GM12872 (cell line): ENCODE results near the gene AUH.

Source experiments
- TF ChIP-seq, protein P1 (sequence below): IDR thresholded peaks from 3 replicates; pipeline ENCODE4 v1.5.1; 2011; ENCODE audit warnings: low read depth, mild to moderate bottlenecking, low read length, moderate library complexity; ENCODE audit not compliant: insufficient read depth

Gene AUH

DNA sequence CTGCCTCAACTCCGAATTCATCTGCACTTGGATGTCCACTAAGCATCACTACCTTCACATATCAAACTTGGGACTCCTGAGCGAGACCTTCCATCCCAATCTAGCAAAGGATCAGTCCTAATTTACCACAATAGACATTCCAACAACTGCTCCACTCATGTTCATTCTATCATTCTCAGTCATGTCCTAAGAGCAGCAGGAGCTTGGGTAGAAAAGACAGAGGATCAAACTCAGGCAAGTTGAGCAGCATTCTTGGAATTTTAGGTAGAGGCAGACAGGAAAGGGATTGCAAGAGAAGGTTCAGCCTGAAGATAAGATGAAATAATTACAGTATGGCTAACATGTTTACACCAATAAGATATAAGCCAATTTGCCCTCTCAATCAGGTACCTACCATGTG lies 51.7 kb downstream of the AUH start:
- TF ChIP-seq, protein P1, sequence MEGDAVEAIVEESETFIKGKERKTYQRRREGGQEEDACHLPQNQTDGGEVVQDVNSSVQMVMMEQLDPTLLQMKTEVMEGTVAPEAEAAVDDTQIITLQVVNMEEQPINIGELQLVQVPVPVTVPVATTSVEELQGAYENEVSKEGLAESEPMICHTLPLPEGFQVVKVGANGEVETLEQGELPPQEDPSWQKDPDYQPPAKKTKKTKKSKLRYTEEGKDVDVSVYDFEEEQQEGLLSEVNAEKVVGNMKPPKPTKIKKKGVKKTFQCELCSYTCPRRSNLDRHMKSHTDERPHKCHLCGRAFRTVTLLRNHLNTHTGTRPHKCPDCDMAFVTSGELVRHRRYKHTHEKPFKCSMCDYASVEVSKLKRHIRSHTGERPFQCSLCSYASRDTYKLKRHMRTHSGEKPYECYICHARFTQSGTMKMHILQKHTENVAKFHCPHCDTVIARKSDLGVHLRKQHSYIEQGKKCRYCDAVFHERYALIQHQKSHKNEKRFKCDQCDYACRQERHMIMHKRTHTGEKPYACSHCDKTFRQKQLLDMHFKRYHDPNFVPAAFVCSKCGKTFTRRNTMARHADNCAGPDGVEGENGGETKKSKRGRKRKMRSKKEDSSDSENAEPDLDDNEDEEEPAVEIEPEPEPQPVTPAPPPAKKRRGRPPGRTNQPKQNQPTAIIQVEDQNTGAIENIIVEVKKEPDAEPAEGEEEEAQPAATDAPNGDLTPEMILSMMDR = no peak

- TF ChIP-seq, protein P1 = no peak
Measured at GRCh38 chr9:91308191-91308590, 53.5 kb downstream of the AUH start.

GRCh38 chr9:91307279-91307678 lies 54.4 kb downstream of the AUH start:
- TF ChIP-seq, protein P1 = no peak

GRCh38 chr9:91306296-91306630 lies 55.5 kb downstream of the AUH start:
- TF ChIP-seq, protein P1 = no peak

DNA sequence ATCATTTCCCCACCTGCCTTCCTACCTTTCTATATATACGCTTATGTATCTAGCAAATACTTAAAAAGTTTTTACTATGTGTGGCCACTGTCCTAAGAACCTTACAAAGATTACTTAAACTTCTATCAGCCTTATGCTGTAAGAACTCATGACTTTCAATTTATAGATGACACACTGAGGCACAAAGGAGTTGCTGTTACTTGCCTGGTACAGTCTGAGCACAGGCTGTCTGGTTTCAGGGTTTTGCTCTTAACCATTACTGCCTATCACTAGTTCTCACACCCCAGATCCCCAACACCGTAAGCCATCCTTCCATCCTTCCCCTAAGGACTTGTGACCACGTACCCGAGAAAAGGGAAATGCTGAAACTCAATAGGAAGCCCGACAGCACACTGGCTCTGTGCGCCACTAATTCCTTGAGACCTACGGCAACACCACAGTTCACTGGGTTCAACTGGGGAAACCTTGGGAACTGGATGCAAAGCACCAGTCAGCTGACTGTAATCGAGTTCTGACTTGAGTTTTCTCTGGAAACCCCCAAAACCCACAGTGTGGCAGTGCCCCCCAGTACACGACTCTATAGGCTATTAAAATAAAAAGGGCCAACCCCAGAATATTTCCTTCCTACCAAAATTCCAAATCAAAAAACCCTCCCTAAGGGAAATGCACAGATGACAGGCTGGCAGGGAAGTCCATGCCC lies 56.0 kb downstream of the AUH start:
- TF ChIP-seq, protein P1 = no peak

DNA sequence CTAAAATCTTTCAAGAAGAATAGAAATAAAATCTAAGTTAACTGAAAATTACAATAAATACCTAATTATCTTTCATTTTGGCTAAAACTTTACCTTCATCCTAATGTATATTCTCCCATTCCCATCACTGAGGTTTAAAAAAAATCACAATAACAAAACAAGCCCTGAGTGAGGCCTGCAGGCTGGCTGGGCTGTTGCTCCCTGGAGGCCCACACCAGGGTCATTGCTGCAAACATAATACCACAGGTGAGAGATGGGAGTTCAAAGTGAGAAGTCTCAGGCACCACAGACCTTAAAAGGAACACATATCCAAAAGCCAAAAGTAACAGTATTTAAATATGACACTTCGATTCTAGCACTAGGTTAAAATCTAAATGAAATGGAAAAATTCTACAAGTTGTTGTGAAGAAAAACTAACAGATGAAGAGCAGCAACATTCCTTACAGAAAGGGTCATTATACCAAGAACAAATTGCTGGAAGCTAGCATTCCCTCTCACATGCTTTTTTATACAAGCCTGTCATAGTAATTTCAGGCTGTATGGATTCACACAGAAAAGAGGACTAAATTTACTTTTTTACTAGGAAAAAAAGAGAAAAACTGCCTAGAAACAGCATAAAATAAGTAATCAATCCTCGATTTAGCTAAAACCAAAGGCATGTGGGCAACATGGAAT lies 57.8 kb downstream of the AUH start:
- TF ChIP-seq, protein P1 = no peak

DNA sequence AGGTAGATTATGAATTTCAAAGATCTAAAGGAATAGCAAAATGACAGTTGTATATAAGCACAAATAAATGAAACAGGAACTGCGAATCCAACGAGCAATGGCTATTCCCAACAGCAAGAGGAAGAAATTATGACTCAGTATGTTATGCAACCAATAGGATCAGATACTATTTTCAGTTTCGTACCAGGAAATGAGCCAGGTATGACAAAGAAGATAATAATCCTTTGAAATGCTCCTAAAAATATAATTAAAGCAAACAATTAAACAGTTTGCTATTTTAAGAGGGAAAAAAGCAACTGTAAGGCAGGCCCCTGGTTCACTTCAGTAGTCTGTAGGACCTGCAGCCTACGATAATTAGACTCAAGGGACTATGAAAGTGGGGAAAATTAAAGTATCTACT lies 58.9 kb downstream of the AUH start:
- TF ChIP-seq, protein P1 = no peak
